Erythroblast (primary cell): ENCODE data around the gene EIPR1.

ENCODE experiments used
- GATA1 ChIP-seq: IDR thresholded peaks from 2 replicates; pipeline ENCODE4 v1.6.1; 2011; ENCODE audit warnings: low read depth, mild to moderate bottlenecking, control low read depth, low read length, moderate library complexity
- POLR2A ChIP-seq: IDR thresholded peaks from 2 replicates; pipeline ENCODE4 v1.6.1; 2011; ENCODE audit warnings: mild to moderate bottlenecking, low read length

DNA sequence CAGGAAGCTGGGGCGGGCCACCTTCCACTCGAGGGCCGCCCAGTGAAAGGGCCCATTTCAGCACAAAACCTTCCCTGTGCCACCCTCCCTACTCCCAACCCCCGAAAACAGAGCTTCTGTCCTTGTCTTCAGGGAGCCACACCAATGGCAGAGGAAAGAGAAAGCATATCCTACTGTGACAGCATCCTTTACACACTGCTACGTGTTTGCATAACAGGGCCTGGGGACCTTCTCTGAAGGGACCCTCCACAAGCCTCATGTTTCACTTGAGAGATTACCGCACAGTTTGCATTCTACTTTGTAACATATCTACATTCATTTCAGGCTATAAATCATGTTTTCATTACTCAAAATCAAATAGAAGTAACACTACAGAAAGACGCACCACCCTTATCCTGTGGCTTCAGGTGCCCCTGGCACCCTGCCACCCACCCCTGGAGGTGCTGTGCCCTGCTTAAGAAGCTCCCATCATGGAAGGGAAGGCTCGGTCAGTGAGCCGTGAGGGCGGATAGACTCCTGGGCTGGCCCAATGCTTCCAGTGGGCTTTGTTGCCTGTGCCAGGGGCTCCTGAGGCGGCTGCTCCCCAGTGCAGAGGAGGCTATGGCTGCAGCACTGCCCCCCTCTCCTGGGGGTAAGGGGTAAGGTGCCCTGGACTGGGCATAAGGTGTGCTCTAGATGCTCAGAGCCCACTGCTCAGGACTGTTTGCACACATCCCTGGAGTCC, 52.0 kb downstream of the EIPR1 start:
- no peak for TF ChIP-seq POLR2A
- no peak for TF ChIP-seq GATA1
